Measurements from ENCODE around the gene GRID2IP.

DNA sequence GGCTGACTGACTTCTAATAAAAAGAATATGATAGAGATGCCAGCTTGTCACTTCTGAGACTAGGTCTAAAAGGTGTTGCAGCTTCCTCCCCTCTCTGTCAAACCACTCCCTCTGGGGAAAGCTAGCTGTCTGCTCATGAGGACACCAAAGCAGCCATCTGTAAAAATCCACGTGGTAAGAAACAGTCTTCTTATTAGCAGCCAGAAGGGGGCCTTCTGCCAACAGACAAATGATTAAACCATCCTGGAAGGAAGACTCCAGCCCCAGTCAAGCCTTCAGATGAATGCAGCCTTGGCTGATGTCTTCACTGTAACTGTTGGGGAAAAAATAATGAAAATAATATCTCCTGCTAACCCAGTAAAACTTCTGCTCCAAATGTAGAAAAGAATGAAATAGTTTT is 61.6 kb downstream of the GRID2IP start:
- TF ChIP-seq EP300 (IDR thresholded peaks at IDR 0.05): no peak
- no peak for TF ChIP-seq CTCF (IDR thresholded peaks at IDR 0.05)

All from tibial nerve (tissue), 4 donors.